Measurements from ENCODE around the gene CRB3. TPM values are rescaled to one million over a fixed set of nuclear protein-coding genes. Genes with fewer than 3 reads are reported as not detected.

The CRB3 gene
- total RNA-seq, 4 donors from 2014 or later = 0.75 TPM; not detected in 3

DNA sequence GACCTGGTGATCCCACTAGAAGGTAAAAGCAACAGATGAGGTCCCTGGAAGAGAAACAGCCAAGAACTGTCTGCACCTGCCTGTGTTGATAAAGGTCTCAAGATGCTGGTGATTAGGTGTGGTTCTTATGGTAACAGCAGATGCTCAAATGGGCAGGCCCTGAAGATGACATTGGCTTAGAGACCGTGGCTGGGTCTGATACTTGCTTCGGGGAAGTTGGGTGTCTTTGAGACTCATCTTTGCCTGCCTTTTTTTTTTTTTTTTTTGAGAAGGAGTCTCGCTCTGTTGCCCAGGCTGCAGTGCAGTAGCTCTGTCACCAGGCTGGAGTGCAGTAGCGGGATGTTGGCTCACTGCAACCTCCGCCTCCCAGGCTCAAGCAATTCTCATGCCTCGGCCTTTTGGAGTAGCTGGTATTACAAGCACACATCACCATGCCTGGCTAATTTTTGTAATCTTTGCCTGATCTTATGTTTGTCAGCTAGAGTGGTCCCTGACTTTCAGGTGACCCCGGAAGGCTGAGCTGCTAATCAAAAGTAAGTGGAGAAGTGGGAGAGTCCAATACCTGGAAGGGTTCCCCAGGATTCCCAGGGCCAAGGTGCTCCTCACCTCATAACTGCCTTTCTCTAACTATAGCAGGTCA is 12.4 kb upstream of the CRB3 start:
- TF ChIP-seq, protein P1, sequence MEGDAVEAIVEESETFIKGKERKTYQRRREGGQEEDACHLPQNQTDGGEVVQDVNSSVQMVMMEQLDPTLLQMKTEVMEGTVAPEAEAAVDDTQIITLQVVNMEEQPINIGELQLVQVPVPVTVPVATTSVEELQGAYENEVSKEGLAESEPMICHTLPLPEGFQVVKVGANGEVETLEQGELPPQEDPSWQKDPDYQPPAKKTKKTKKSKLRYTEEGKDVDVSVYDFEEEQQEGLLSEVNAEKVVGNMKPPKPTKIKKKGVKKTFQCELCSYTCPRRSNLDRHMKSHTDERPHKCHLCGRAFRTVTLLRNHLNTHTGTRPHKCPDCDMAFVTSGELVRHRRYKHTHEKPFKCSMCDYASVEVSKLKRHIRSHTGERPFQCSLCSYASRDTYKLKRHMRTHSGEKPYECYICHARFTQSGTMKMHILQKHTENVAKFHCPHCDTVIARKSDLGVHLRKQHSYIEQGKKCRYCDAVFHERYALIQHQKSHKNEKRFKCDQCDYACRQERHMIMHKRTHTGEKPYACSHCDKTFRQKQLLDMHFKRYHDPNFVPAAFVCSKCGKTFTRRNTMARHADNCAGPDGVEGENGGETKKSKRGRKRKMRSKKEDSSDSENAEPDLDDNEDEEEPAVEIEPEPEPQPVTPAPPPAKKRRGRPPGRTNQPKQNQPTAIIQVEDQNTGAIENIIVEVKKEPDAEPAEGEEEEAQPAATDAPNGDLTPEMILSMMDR (IDR thresholded peaks at IDR 0.05 in 4 of 5, conservative IDR thresholded peaks at IDR 0.05 in 1 of 5) = no peak
- no peak for TF ChIP-seq POLR2A (IDR thresholded peaks at IDR 0.05)
- peaks cover 5 to 52% of the 10 kb centered on the region in 2 donors for H3K36me3 ChIP-seq
- in situ Hi-C loops (cut with MboI; ENCODE audit: low sequenced_read_pairs in 4 of 4) = no loop called here

DNA sequence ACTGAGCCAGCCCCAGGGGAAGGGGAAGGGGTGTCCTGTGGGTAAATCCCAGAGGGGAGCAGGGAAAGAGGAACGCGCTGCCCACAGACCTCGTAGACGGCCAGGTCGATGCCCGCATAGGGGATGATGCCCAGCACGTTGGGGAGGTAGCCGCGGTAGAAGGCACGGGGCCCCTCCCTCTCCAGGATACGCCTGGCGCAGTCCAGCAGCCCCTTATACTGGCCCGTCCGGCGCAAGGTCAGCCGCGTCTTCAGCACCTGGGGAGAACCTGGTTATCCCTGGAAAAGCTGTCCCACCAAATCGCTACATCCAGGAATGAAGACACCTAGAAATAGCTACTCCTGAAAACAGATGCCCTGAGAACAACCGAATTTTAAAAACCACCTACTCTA is 11.9 kb upstream of the CRB3 start:
- no peaks in the 10 kb centered on the region for H3K4me1 ChIP-seq
- intact Hi-C loops (cut with DNase I; ENCODE audit: low total_unique reads) (loop anchor here (10.0 kb wide), 1 partner anchor 283 kb away; the partner anchor contains the start of genes GPR108 and TRIP10), in situ Hi-C loops (cut with MboI; ENCODE audit: low sequenced_read_pairs in 4 of 4) (no loop called here)
- DNase-seq = no peak
- H3K27ac ChIP-seq = no peak overlapping the region
- H3K9me3 ChIP-seq = no peaks in the 10 kb centered on the region
- no peak overlapping the region for H3K4me3 ChIP-seq
- H3K27me3 ChIP-seq = no peaks in the 10 kb centered on the region
- TF ChIP-seq, protein P1 (IDR thresholded peaks at IDR 0.05 in 4 of 5, conservative IDR thresholded peaks at IDR 0.05 in 1 of 5) = no peak
- TF ChIP-seq POLR2A (IDR thresholded peaks at IDR 0.05) = no peak
- peaks cover 5 to 48% of the 10 kb centered on the region in 2 donors for H3K36me3 ChIP-seq
- ATAC-seq = no peak

More for the DNA sequence above, 12.4 kb upstream of the CRB3 start:
- intact Hi-C loops (cut with DNase I; ENCODE audit: low total_unique reads) = loop anchor here (10.0 kb wide), 1 partner anchor 283 kb away; the partner anchor contains the start of genes GPR108 and TRIP10
- DNase-seq = no peak
- Histone ChIP-seq H3K27ac (no peak overlapping the region), H3K4me1 (no peaks in the 10 kb centered on the region), H3K4me3 (no peak overlapping the region), H3K27me3 (no peaks in the 10 kb centered on the region), H3K9me3 (no peaks in the 10 kb centered on the region)
- ATAC-seq = no peak

DNA sequence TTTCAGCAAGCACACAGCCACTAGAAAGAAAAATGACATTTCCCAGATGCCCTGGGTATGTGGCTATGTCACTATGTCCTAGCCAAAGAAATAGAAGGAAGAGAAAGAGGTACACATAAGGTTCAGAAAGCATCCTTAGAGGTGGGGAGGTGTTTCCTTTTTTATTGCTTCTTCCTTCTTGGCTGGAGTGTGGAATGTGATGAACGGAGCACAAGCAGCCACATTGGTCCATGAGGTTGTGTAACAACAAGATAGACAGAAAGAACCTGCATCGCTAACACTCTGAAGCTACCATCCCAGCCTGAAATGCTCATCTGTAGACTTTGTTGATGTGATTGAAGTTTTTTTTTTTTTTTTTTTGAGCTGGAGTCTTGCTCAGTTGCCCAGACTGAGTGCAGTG is 11.2 kb upstream of the CRB3 start:
- no peak overlapping the region for H3K27ac ChIP-seq
- no peaks in the 10 kb centered on the region for H3K9me3 ChIP-seq
- H3K36me3 ChIP-seq = peaks cover 5 to 48% of the 10 kb centered on the region in 2 donors
- no peaks in the 10 kb centered on the region for H3K27me3 ChIP-seq
- in situ Hi-C loops (cut with MboI; ENCODE audit: low sequenced_read_pairs in 4 of 4) = no loop called here
- no peak overlapping the region for H3K4me3 ChIP-seq
- TF ChIP-seq, protein P1 (IDR thresholded peaks at IDR 0.05 in 4 of 5, conservative IDR thresholded peaks at IDR 0.05 in 1 of 5) = no peak
- no peak for TF ChIP-seq POLR2A (IDR thresholded peaks at IDR 0.05)
- H3K4me1 ChIP-seq = no peaks in the 10 kb centered on the region
- ATAC-seq (no peak), DNase-seq (no peak)
- intact Hi-C loops (cut with DNase I; ENCODE audit: low total_unique reads) = loop anchor here (10.0 kb wide), 1 partner anchor 282 kb away; the partner anchor contains the start of genes GPR108 and TRIP10

DNA sequence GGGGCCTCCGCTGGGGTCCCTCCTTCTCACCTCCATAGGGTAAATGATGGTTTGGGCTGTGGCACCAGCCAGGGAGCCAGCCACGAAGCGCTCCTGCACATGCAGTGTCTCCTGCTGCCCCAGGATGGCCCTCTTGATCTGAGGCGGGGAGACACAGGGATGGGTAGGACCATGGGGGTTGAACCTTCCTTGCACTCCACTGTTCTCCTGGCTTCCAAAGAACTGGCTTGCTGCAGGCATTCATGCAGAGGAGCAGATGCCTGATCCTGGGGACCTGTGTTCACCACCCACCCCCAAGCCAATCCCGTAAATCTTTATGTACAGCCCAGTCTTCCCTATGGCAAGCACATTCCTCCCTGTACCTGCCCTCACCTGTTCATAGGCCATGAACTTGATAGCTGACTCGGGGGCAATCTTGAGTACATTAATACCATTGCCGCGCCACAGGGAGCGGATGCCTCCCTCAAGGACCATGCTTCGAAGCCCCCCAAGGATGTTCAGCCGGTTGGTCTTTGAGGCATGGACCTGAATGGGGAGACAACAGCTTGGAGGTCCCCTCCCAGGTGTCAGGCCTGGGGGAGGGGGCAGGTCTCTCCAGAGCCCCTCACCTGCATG is 10.0 kb upstream of the CRB3 start:
- Histone ChIP-seq H3K4me3 (no peak overlapping the region), H3K9me3 (no peaks in the 10 kb centered on the region), H3K27me3 (no peaks in the 10 kb centered on the region), H3K27ac (no peak overlapping the region), H3K36me3 (peaks cover 5 to 48% of the 10 kb centered on the region in 2 donors), H3K4me1 (peaks cover 5 to 9% of the 10 kb centered on the region in 2 donors)
- DNase-seq (no peak), ATAC-seq (no peak)
- in situ Hi-C loops (cut with MboI; ENCODE audit: low sequenced_read_pairs in 4 of 4) (no loop called here), intact Hi-C loops (cut with DNase I; ENCODE audit: low total_unique reads) (loop anchor here (10.0 kb wide), 1 partner anchor 281 kb away; the partner anchor contains the start of genes GPR108 and TRIP10)
- TF ChIP-seq, protein P1 (IDR thresholded peaks at IDR 0.05 in 4 of 5, conservative IDR thresholded peaks at IDR 0.05 in 1 of 5) = no peak
- no peak for TF ChIP-seq POLR2A (IDR thresholded peaks at IDR 0.05)
